OCI-LY3 (cell line): ENCODE measurements around the gene GDAP2.

Source experiments
- CTCF ChIP-seq: fragments of 200-600, 300-600 bp; sonication (generic); IDR thresholded peaks from 2 replicates; pipeline ENCODE4 v1.5.1; 2014; ENCODE audit warnings: antibody characterized with exemption, low read length, low read depth
- EZH2phosphoT487 ChIP-seq: fragments of 200-600 bp; shearing (Covaris generic); IDR thresholded peaks from 2 replicates; pipeline ENCODE4 v1.6.1; 2018; ENCODE audit warnings: antibody characterized with exemption, mixed run types, low read depth

GRCh38 chr1:117890452-117890851 is 39.0 kb downstream of the GDAP2 start:
- TF ChIP-seq CTCF (no peak), EZH2phosphoT487 (no peak)
